ENCODE measurements around the gene PCNT. TPM values are rescaled to one million over a fixed set of nuclear protein-coding genes. Genes with fewer than 3 reads are reported as not detected.

PCNT gene
- total and polyA plus RNA-seq, 2 of the 8 experiments (the other 6 are each of a cell fraction or from before 2014, with no cell fraction given) = 9.9 to 45.1 TPM

DNA sequence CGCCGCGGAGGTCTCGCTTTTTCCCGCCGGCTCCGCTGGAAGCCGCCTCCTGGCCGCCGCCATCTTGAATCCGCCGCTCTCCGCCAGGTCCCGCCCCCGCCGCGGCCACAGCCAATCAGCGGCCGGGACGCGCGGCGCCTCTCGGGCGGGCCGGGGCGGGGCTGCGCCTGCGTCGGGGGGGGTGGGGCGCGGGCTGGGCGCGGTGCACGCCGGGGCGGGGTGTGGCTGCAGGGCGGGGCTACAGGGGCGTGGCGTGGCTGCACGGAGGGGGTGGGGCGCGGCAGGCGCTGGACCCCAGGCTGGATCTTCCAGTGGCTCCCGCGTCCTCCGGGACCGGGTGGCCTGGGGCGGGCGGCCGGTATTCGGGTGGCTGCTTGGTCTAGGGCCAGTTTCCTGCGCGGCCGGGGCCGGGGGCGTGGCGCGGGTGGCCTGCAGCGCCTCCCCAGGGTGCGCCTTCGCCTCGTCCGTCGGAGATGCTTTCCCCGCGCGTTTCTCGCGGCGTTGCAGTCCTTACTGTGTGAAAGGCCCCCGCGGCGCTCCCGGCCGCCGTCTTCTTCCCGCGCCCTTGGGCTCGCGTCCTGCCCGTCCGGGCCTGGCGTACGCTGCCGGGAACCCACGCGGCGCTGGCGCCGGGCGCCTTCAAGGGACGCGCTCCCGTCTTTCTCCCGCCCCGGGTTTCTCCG is 575 bp downstream of the PCNT start:
- no peak overlapping the region for H3K23ac ChIP-seq (ENCODE audit: insufficient read length)
- no peak overlapping the region for H2BK15ac ChIP-seq (ENCODE audit: low read length)
- peak overlapping the region; percentile 99 for H3K4ac ChIP-seq (replicated peaks; ENCODE audit: insufficient read length, low read depth, low read length)
- peak overlapping the region; percentile 78 to 92 (median 92) for H3K9ac ChIP-seq (replicated peaks in 1 of 4; ENCODE audit: extremely low read depth in 1 of 4, low read depth in 3 of 4, low read length in 3 of 4)
- H2BK12ac ChIP-seq (ENCODE audit: low read depth, low read length) = no peak overlapping the region
- H3K27ac ChIP-seq (ENCODE audit: low read depth, low read length) = peak overlapping the region; percentile 86; the same call in 1 of the 2 replicates
- ChIA-PET CTCF (ENCODE audit: partially characterized antibody) (interaction anchor here (1.2 to 1.3 kb wide), 2 partner anchors 33 to 71 kb away, joined by 3 read pairs; no protein-coding TSS in a partner anchor), POLR2A (ENCODE audit: partially characterized antibody) (interaction anchor here (1.3 to 1.8 kb wide), 5 partner anchors 27 to 133 kb away, joined by 4 to 5 read pairs (median 5); partner anchors contain the start of genes MCM3AP and YBEY)
- 2% methylated on average over 59 of the region's 98 CpGs; no CpG with 5 or more reads in 1 of the 2 experiments for WGBS, 2 experiments (ENCODE audit: extremely low coverage in 1 of 2, insufficient coverage in 1 of 2, insufficient read length in 1 of 2, insufficient replicate concordance in 2 of 2, low coverage in 1 of 2, low lambda C conversion rate in 2 of 2, missing lambda C conversion rate in 1 of 2)
- H2BK120ac ChIP-seq (replicated peaks; ENCODE audit: low read depth, low read length) = no peak overlapping the region
- peak overlapping the region; percentile 88 for H3K56ac ChIP-seq (replicated peaks; ENCODE audit: insufficient read length, low read depth, low read length)
- peaks cover under 1 to 13% (median 9%) of the 10 kb centered on the region in 4 experiments; a peak in 6 of 8 replicates for H3K36me3 ChIP-seq (ENCODE audit: control insufficient read depth in 2 of 4, insufficient read depth in 4 of 4, low read length in 3 of 4)
- peaks cover 0 to 9% (median 4%) of the 10 kb centered on the region in 4 experiments; a peak in 6 of 7 replicates for H3K4me1 ChIP-seq (replicated peaks in 1 of 4; ENCODE audit: control insufficient read depth in 3 of 4, insufficient read depth in 4 of 4, low read length in 3 of 4)
- H4K20me1 ChIP-seq (replicated peaks in 1 of 2; ENCODE audit: control insufficient read depth in 1 of 2, insufficient read depth in 2 of 2, low read length in 2 of 2) = peaks cover 3 to 17% of the 10 kb centered on the region in 2 experiments
- DNase-seq (ENCODE audit: low read depth in 1 of 2, low spot score in 2 of 2) (peak; percentile 29 to 90), FAIRE-seq (no peak)
- peak overlapping the region; percentile 63 to 97 for H3K4me2 ChIP-seq (ENCODE audit: insufficient read depth in 1 of 2, low read depth in 2 of 2, low read length in 2 of 2)
- H3K27me3 ChIP-seq (replicated peaks in 1 of 4; ENCODE audit: control insufficient read depth in 3 of 4, extremely low read depth in 1 of 4, insufficient read depth in 3 of 4, low read length in 3 of 4) = no peaks in the 10 kb centered on the region
- H3K18ac ChIP-seq (ENCODE audit: extremely low read depth, low read length) = peak overlapping the region; percentile 96
- H3K79me1 ChIP-seq (ENCODE audit: low read depth, low read length) = peaks cover 17% of the 10 kb centered on the region
- no peak overlapping the region for H3K14ac ChIP-seq (ENCODE audit: insufficient read length)
- H4K5ac ChIP-seq (ENCODE audit: insufficient read length, low read depth, low read length) = peak overlapping the region; percentile 89
- H3K9me3 ChIP-seq (ENCODE audit: insufficient read depth in 2 of 2, low read depth in 1 of 2, low read length in 1 of 2) = no peaks in the 10 kb centered on the region
- H3K79me2 ChIP-seq (ENCODE audit: control insufficient read depth in 1 of 2, insufficient read depth in 2 of 2, low read length in 2 of 2) = peaks cover 11 to 62% of the 10 kb centered on the region in 2 experiments
- peak overlapping the region; percentile 99 for H4K8ac ChIP-seq (ENCODE audit: extremely low read depth, insufficient read depth, low read length)
- peak overlapping the region; percentile 90 for H2BK5ac ChIP-seq (ENCODE audit: low read depth, low read length)
- H2AK5ac ChIP-seq (ENCODE audit: low read depth, low read length) = no peak overlapping the region
- peak overlapping the region; percentile 94 for H4K91ac ChIP-seq (replicated peaks; ENCODE audit: insufficient read length, low read length)
- H3K23me2 ChIP-seq (ENCODE audit: low read depth, low read length) = peaks cover 14% of the 10 kb centered on the region
- peak overlapping the region; percentile 92 to 96 (median 94) for H3K4me3 ChIP-seq (ENCODE audit: extremely low read depth in 1 of 4, insufficient read depth in 2 of 4, low read depth in 3 of 4, low read length in 4 of 4)
- H2BK20ac ChIP-seq (ENCODE audit: low read length) = no peak overlapping the region
- H2AFZ ChIP-seq (ENCODE audit: low read length) = no peak overlapping the region
- peak; percentile 67 for TF ChIP-seq PHF8 (conservative IDR thresholded peaks at IDR 0.05; ENCODE audit: low read depth, low read length)
- no peak for TF ChIP-seq GTF2F1 (IDR thresholded peaks at IDR 0.05; ENCODE audit: borderline replicate concordance, low read depth, low read length)
- peak; percentile 70 for TF ChIP-seq KDM4A (IDR thresholded peaks at IDR 0.05; ENCODE audit: low read depth, low read length, severe bottlenecking)
- TF ChIP-seq SIN3A (conservative IDR thresholded peaks at IDR 0.05 in 1 of 2, IDR thresholded peaks at IDR 0.05 in 1 of 2; ENCODE audit: low read depth in 1 of 2, low read length in 2 of 2) = 0 out of 4 replicates have a peak, but pooled peaks of 1 of the 2 experiments have one; percentile 15
- TF ChIP-seq CREB1 (IDR thresholded peaks at IDR 0.05) = peak; percentile 23; the same call in 1 of the 2 replicates
- TF ChIP-seq BRCA1 (IDR thresholded peaks at IDR 0.05; ENCODE audit: low read depth, low read length) = no peak
- TF ChIP-seq TEAD4 (IDR thresholded peaks at IDR 0.05; ENCODE audit: low read depth, low read length) = no peak
- TF ChIP-seq ATF3 (IDR thresholded peaks at IDR 0.05; ENCODE audit: insufficient read depth, low read depth, low read length) = no peak
- no peak for TF ChIP-seq CTBP2 (IDR thresholded peaks at IDR 0.05; ENCODE audit: borderline replicate concordance, insufficient read depth, insufficient read length, low read length)
- TF ChIP-seq RFX5 (IDR thresholded peaks at IDR 0.05; ENCODE audit: borderline replicate concordance, low read depth, low read length) = no peak
- TF ChIP-seq TCF12 (IDR thresholded peaks at IDR 0.05; ENCODE audit: low read depth, low read length) = no peak
